Esophagus muscularis mucosa (tissue), 3 donors: ENCODE data around the gene MSI2.

Experiments
- POLR2A ChIP-seq: fragments of 450-650 bp; IDR thresholded peaks from one replicate; pipeline ENCODE4 v1.6.1; 2017; ENCODE audit warnings: antibody characterized with exemption, moderate library complexity, mild to moderate bottlenecking, low read depth
- TF ChIP-seq, protein P1 (sequence below), 3 experiments: fragments of 200-600 bp in 2 of 3; fragments of 450-650 bp in 1 of 3; sonication (generic) in 2 of 3; IDR thresholded peaks; one replicate each; pipeline ENCODE4 v1.5.1; 2017 to 2019; ENCODE audit warnings: antibody characterized with exemption in 3 of 3, mild to moderate bottlenecking in 2 of 3, moderate library complexity in 1 of 3

DNA sequence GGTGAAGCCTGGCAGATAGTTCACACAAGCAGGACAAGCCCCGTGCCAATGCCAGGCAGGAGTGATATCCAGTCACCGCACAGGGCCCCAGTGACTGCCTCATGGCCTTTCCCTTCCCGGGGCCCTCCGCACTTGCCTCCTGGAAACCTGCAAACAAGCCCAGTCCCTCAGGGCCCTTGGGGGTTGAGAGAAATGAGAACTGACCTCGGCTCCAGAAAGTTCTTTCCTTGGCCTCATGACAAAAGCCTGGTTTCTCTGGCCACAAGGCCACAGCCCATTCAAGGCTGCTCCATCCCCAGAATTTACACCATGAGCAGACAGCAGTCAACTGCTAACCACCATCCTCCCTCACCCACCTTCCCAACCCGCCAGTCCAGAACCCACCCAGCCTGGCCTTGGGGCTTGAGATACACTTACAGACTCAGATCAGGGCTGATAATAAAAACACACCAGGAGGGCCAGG, 411.2 kb downstream of the MSI2 start:
- TF ChIP-seq, protein P1, sequence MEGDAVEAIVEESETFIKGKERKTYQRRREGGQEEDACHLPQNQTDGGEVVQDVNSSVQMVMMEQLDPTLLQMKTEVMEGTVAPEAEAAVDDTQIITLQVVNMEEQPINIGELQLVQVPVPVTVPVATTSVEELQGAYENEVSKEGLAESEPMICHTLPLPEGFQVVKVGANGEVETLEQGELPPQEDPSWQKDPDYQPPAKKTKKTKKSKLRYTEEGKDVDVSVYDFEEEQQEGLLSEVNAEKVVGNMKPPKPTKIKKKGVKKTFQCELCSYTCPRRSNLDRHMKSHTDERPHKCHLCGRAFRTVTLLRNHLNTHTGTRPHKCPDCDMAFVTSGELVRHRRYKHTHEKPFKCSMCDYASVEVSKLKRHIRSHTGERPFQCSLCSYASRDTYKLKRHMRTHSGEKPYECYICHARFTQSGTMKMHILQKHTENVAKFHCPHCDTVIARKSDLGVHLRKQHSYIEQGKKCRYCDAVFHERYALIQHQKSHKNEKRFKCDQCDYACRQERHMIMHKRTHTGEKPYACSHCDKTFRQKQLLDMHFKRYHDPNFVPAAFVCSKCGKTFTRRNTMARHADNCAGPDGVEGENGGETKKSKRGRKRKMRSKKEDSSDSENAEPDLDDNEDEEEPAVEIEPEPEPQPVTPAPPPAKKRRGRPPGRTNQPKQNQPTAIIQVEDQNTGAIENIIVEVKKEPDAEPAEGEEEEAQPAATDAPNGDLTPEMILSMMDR (IDR thresholded peaks at IDR 0.05) = no peak
- TF ChIP-seq POLR2A = no peak
